Smooth muscle cell (in vitro differentiated cells): Measurements from ENCODE around the gene AMOTL1. TPM values are rescaled to one million over a fixed set of nuclear protein-coding genes. Genes with fewer than 3 reads are reported as not detected.

Source experiments
- DNase-seq: peaks from one replicate; lab custom pipeline; 2025; ENCODE audit not compliant: unreplicated experiment; lab: John Stamatoyannopoulos, UW
- H2AFZ ChIP-seq: fragments of 200-600 bp; sonication (generic); 2 replicates; pipeline ENCODE4 v1.6.0; 2016; ENCODE audit warnings: antibody characterized with exemption, low read depth, mild to moderate bottlenecking
- H3F3A ChIP-seq: fragments of 200-600 bp; sonication (generic); 2 replicates; pipeline ENCODE4 v1.6.0; 2017; ENCODE audit warnings: antibody characterized with exemption, low read depth
- H3K27ac ChIP-seq: fragments of 200-600 bp; sonication (generic); 2 replicates; pipeline ENCODE4 v1.5.1; 2016; ENCODE audit warnings: low read depth, mild to moderate bottlenecking
- H3K27me3 ChIP-seq: fragments of 200-600 bp; sonication (generic); 2 replicates; pipeline ENCODE4 v1.6.1; 2016; ENCODE audit warnings: low read depth, mild to moderate bottlenecking
- H3K36me3 ChIP-seq: fragments of 200-600 bp; sonication (generic); 2 replicates; pipeline ENCODE4 v1.5.1; 2016; ENCODE audit warnings: low read depth
- H3K4me1 ChIP-seq: fragments of 200-600 bp; sonication (generic); 2 replicates; pipeline ENCODE4 v1.5.1; 2016; ENCODE audit warnings: low read depth
- H3K4me2 ChIP-seq: fragments of 200-600 bp; sonication (generic); 2 replicates; pipeline ENCODE4 v1.6.0; 2016; ENCODE audit warnings: mild to moderate bottlenecking
- H3K4me3 ChIP-seq: fragments of 200-600 bp; sonication (generic); 2 replicates; pipeline ENCODE4 v1.5.1; 2016; ENCODE audit warnings: mild to moderate bottlenecking
- H3K79me2 ChIP-seq: fragments of 200-600 bp; sonication (generic); 2 replicates; pipeline ENCODE4 v1.6.0; 2016; ENCODE audit warnings: low read depth, mild to moderate bottlenecking
- H3K9ac ChIP-seq: fragments of 200-600 bp; sonication (generic); 2 replicates; pipeline ENCODE4 v1.6.0; 2016; ENCODE audit warnings: low read depth
- H3K9me3 ChIP-seq: fragments of 200-600 bp; sonication (generic); replicated peaks from 2 replicates; pipeline ENCODE4 v1.5.1; 2016; ENCODE audit warnings: low read depth
- H4K20me1 ChIP-seq: fragments of 200-600 bp; sonication (generic); 2 replicates; pipeline ENCODE4 v1.6.0; 2016; ENCODE audit warnings: low read depth
- CTCF ChIP-seq: fragments of 200-600 bp; sonication (generic); IDR thresholded peaks from 2 replicates; pipeline ENCODE4 v1.5.1; 2017; ENCODE audit warnings: borderline replicate concordance, mild to moderate bottlenecking, antibody characterized with exemption; ENCODE audit not compliant: insufficient read depth, poor library complexity, severe bottlenecking
- WGBS: methylation state at CpG from one replicate; pipeline ENCODE4 v1.1.7; 2016; ENCODE audit warnings: low lambda C conversion rate; 5-methylcytosine and 5-hydroxymethylcytosine counted together
- polyA plus RNA-seq: library from polyadenylated mRNA; unstranded; fragments of >200 nt; fragmentation: Nextera tagmentation; extraction: Ambion mirVana; gene quantifications from 2 replicates; pipeline ENCODE4 v1.2.1, GENCODE V29; 2016
- total RNA-seq: library from RNA; depleted of rRNA; stranded (reverse); fragments of >200 nt; gene quantifications from 2 replicates; pipeline ENCODE4 v1.2.3, GENCODE V29; 2014

Gene AMOTL1
- total and polyA plus RNA-seq, 2 experiments from 2014 or later = 23.4 to 61.0 TPM

GRCh38 chr11:94828088-94828487 is 59.9 kb downstream of the AMOTL1 start:
- Histone ChIP-seq H3K4me2 (no peak overlapping the region), H3K4me1 (no peaks in the 10 kb centered on the region), H3K4me3 (no peak overlapping the region), H3K9ac (no peak overlapping the region), H3K36me3 (peaks cover 25% of the 10 kb centered on the region), H3F3A (peaks cover 9% of the 10 kb centered on the region), H2AFZ (no peak overlapping the region), H3K27ac (no peak overlapping the region), H3K27me3 (no peaks in the 10 kb centered on the region), H3K9me3 (no peaks in the 10 kb centered on the region), H3K79me2 (peaks cover 63% of the 10 kb centered on the region), H4K20me1 (peaks cover 82% of the 10 kb centered on the region)
- no peak for DNase-seq
- no peak for TF ChIP-seq CTCF

- no peak overlapping the region for H3K4me2 ChIP-seq
- H3K27ac ChIP-seq = no peak overlapping the region
- H3K9ac ChIP-seq = no peak overlapping the region
- no peak for TF ChIP-seq CTCF
- H2AFZ ChIP-seq = no peak overlapping the region
- 98% methylated on average over 5 of the region's 5 CpGs for WGBS
- H3K9me3 ChIP-seq = no peaks in the 10 kb centered on the region
- H3F3A ChIP-seq = peaks cover 9% of the 10 kb centered on the region
- no peak for DNase-seq
- H3K36me3 ChIP-seq = peaks cover 17% of the 10 kb centered on the region
- H3K79me2 ChIP-seq = peaks cover 57% of the 10 kb centered on the region
- no peak overlapping the region for H3K4me3 ChIP-seq
- no peaks in the 10 kb centered on the region for H3K27me3 ChIP-seq
- peaks cover 84% of the 10 kb centered on the region for H4K20me1 ChIP-seq
- no peaks in the 10 kb centered on the region for H3K4me1 ChIP-seq
These were observed 62.8 kb downstream of the AMOTL1 start for GRCh38 chr11:94830722-94831510.

GRCh38 chr11:94831529-94831928 is 63.4 kb downstream of the AMOTL1 start:
- Histone ChIP-seq H4K20me1 (peaks cover 85% of the 10 kb centered on the region), H3K4me2 (no peak overlapping the region), H2AFZ (no peak overlapping the region), H3F3A (peaks cover 12% of the 10 kb centered on the region), H3K27ac (no peak overlapping the region), H3K4me1 (no peaks in the 10 kb centered on the region), H3K9me3 (no peaks in the 10 kb centered on the region), H3K27me3 (no peaks in the 10 kb centered on the region), H3K9ac (no peak overlapping the region), H3K4me3 (no peak overlapping the region), H3K36me3 (peaks cover 17% of the 10 kb centered on the region), H3K79me2 (peaks cover 58% of the 10 kb centered on the region)
- no peak for TF ChIP-seq CTCF
- no peak for DNase-seq
- WGBS = 88% methylated on average over 3 of the region's 3 CpGs
